ENCODE data around the gene DRC7. TPM values are rescaled to one million over a fixed set of nuclear protein-coding genes. Genes with fewer than 3 reads are reported as not detected.
"Not testable (repeated sequence)": the region's sequence is repeated elsewhere in the genome, so short reads cannot be mapped to it uniquely, and the experiment has no call there.

The DRC7 gene
- polyA plus RNA-seq, 1 donor from 2014 or later: not detected

GRCh38 chr16:57667048-57667525 is 27.5 kb upstream of the DRC7 start:
- H3K9me3 Mint-ChIP-seq: no peaks in the 10 kb centered on the region
- H3K36me3 Mint-ChIP-seq: peaks cover 2% of the 10 kb centered on the region
- H3K4me1 Mint-ChIP-seq: no peaks in the 10 kb centered on the region
- no peak overlapping the region for H3K4me3 Mint-ChIP-seq
- H3K27me3 Mint-ChIP-seq: peaks cover 4% of the 10 kb centered on the region
- peak overlapping the region in 1 of 3 donors; percentile 71 for H3K27ac Mint-ChIP-seq

- Mint-ChIP-seq H3K27me3 (peaks cover 4% of the 10 kb centered on the region), H3K36me3 (peaks cover 2% of the 10 kb centered on the region), H3K4me3 (no peak overlapping the region), H3K27ac (no peak overlapping the region), H3K9me3 (no peaks in the 10 kb centered on the region), H3K4me1 (no peaks in the 10 kb centered on the region)
These were observed 26.9 kb upstream of the DRC7 start for GRCh38 chr16:57667526-57668262.

GRCh38 chr16:57668263-57668571 is 26.4 kb upstream of the DRC7 start, which contains the start of gene ADGRG3:
TSS of gene ADGRG3 (plus strand) at chr16:57668306. CDS start at chr16:57668348, 42 bp downstream.
- Mint-ChIP-seq H3K9me3 (no peaks in the 10 kb centered on the region), H3K4me1 (no peaks in the 10 kb centered on the region), H3K36me3 (peaks cover 2% of the 10 kb centered on the region), H3K4me3 (peak within 1 kb of the TSS in 1 of 4 donors; percentile 44), H3K27me3 (peaks cover 4% of the 10 kb centered on the region), H3K27ac (no peak within 1 kb of the TSS)

- H3K4me3 Mint-ChIP-seq: peak overlapping the region in 1 of 4 donors; percentile 44
- peaks cover 2% of the 10 kb centered on the region for H3K36me3 Mint-ChIP-seq
- no peaks in the 10 kb centered on the region for H3K4me1 Mint-ChIP-seq
- no peak overlapping the region for H3K27ac Mint-ChIP-seq
- no peaks in the 10 kb centered on the region for H3K9me3 Mint-ChIP-seq
- H3K27me3 Mint-ChIP-seq: peaks cover 4% of the 10 kb centered on the region
These were observed 25.8 kb upstream of the DRC7 start for GRCh38 chr16:57668630-57669475.

GRCh38 chr16:57669476-57670162 is 25.0 kb upstream of the DRC7 start:
- H3K36me3 Mint-ChIP-seq: peaks cover 2% of the 10 kb centered on the region
- no peak overlapping the region for H3K27ac Mint-ChIP-seq
- H3K27me3 Mint-ChIP-seq: peaks cover 4% of the 10 kb centered on the region
- no peak overlapping the region for H3K4me3 Mint-ChIP-seq
- no peaks in the 10 kb centered on the region for H3K4me1 Mint-ChIP-seq
- H3K9me3 Mint-ChIP-seq: no peaks in the 10 kb centered on the region

GRCh38 chr16:57670196-57670595 is 24.4 kb upstream of the DRC7 start:
- no peaks in the 10 kb centered on the region for H3K4me1 Mint-ChIP-seq
- H3K4me3 Mint-ChIP-seq: no peak overlapping the region
- H3K36me3 Mint-ChIP-seq: peaks cover 2% of the 10 kb centered on the region
- no peaks in the 10 kb centered on the region for H3K9me3 Mint-ChIP-seq
- no peak overlapping the region for H3K27ac Mint-ChIP-seq
- H3K27me3 Mint-ChIP-seq: peaks cover 4% of the 10 kb centered on the region

GRCh38 chr16:57671451-57671850 is 23.2 kb upstream of the DRC7 start:
- H3K4me3 Mint-ChIP-seq, H3K27me3 Mint-ChIP-seq, H3K4me1 Mint-ChIP-seq, H3K27ac Mint-ChIP-seq, H3K36me3 Mint-ChIP-seq, H3K9me3 Mint-ChIP-seq: not testable (repeated sequence)

- Mint-ChIP-seq H3K27ac (no peak overlapping the region), H3K4me1 (no peaks in the 10 kb centered on the region)
These were observed 22.2 kb upstream of the DRC7 start for GRCh38 chr16:57672416-57672815.

GRCh38 chr16:57672824-57673223 is 21.8 kb upstream of the DRC7 start:
- Mint-ChIP-seq H3K4me1 (peaks cover 0 to 2% (median 0%) of the 10 kb centered on the region in 3 donors), H3K4me3 (no peak overlapping the region), H3K27ac (no peak overlapping the region), H3K27me3 (peaks cover 6% of the 10 kb centered on the region), H3K9me3 (no peaks in the 10 kb centered on the region), H3K36me3 (peaks cover 2% of the 10 kb centered on the region)

More at GRCh38 chr16:57672416-57672815, 22.2 kb upstream of the DRC7 start:
- Mint-ChIP-seq H3K36me3 (peaks cover 2% of the 10 kb centered on the region), H3K27me3 (peaks cover 6% of the 10 kb centered on the region), H3K4me3 (no peak overlapping the region), H3K9me3 (no peaks in the 10 kb centered on the region)

- H3K4me3 Mint-ChIP-seq: no peak overlapping the region
- H3K36me3 Mint-ChIP-seq: no peaks in the 10 kb centered on the region
- no peaks in the 10 kb centered on the region for H3K9me3 Mint-ChIP-seq
- H3K4me1 Mint-ChIP-seq: peaks cover 0 to 3% (median 0%) of the 10 kb centered on the region in 3 donors
- no peak overlapping the region for H3K27ac Mint-ChIP-seq
- peaks cover 2% of the 10 kb centered on the region for H3K27me3 Mint-ChIP-seq
These were observed 18.7 kb upstream of the DRC7 start for GRCh38 chr16:57675741-57676551.

- Mint-ChIP-seq H3K4me1 (peaks cover 0 to 3% (median 0%) of the 10 kb centered on the region in 3 donors), H3K27ac (no peak overlapping the region), H3K4me3 (no peak overlapping the region), H3K36me3 (no peaks in the 10 kb centered on the region), H3K27me3 (peaks cover 2% of the 10 kb centered on the region), H3K9me3 (no peaks in the 10 kb centered on the region)
These were observed 18.0 kb upstream of the DRC7 start for GRCh38 chr16:57676553-57677085.

- no peak overlapping the region for H3K27ac Mint-ChIP-seq
- no peak overlapping the region for H3K4me3 Mint-ChIP-seq
- H3K4me1 Mint-ChIP-seq: peaks cover 0 to 5% (median 0%) of the 10 kb centered on the region in 3 donors
- no peaks in the 10 kb centered on the region for H3K9me3 Mint-ChIP-seq
- no peaks in the 10 kb centered on the region for H3K36me3 Mint-ChIP-seq
- peaks cover 2% of the 10 kb centered on the region for H3K27me3 Mint-ChIP-seq
These were observed 16.8 kb upstream of the DRC7 start for GRCh38 chr16:57677622-57678369.

GRCh38 chr16:57679016-57679415 is 15.6 kb upstream of the DRC7 start:
- Mint-ChIP-seq H3K27me3 (peaks cover 2% of the 10 kb centered on the region), H3K4me1 (peaks cover 0 to 5% (median 0%) of the 10 kb centered on the region in 3 donors)

More at GRCh38 chr16:57679016-57679415, 15.6 kb upstream of the DRC7 start:
- no peaks in the 10 kb centered on the region for H3K9me3 Mint-ChIP-seq
- H3K27ac Mint-ChIP-seq: no peak overlapping the region
- H3K36me3 Mint-ChIP-seq: no peaks in the 10 kb centered on the region
- no peak overlapping the region for H3K4me3 Mint-ChIP-seq
